Measurements from ENCODE around the gene PRKAR1B. TPM values are rescaled to one million over a fixed set of nuclear protein-coding genes. Genes with fewer than 3 reads are reported as not detected.

PRKAR1B gene
- total RNA-seq, 1 experiment from 2014 or later, result 14.1 TPM

DNA sequence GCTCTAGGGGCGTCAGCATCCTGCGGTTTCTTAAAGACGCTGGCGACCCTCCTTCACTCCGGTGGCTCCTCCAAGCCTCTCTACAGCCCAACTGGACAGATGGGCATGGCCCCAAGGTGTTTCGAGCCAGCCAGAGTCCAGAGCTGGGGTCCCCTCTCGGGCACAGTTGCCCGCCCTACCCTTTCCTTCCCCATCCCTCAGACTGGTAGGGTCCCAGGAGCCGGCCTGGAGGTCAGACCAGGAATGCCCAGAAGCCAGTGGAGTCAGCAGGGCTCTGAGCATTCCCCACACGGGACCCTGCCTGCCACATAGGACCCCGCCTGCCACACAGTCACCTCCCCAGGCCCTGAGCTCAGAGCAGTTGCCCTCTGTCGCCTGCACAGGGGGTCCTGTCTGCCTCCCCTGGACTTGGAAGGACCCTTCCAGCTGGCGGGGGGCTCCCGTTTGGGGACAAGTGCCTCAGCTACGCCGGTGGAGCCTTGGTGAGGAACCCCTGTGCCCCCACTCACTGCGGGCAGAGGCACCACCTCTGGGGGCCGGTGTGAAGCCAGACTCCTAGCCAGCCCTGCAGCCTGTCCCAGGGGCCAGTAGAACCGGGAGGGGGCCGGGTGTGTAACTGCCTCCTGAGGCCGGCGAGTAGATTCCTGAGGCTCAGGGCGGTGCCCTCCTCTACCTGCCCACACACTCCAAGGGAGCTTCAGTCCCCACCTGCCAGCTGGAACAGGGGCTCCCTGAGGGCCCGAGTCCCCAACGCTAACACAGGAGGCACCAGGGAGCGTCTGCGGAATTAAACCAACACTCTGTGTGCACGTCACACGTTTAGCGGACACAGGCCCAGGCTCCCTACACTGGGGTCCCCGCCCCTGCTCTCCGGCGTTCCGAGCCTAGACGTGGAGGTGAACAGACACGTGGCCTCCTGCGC is 188.1 kb downstream of the PRKAR1B start:
- H3K79me2 ChIP-seq (ENCODE audit: insufficient read depth, low read length), result no peaks in the 10 kb centered on the region
- peak overlapping the region; percentile 87 for H3K9ac ChIP-seq (ENCODE audit: low read length)
- ChIA-PET RAD21 (ENCODE audit: low non-redundant PET in 1 of 2, low total read pairs in 2 of 2, uncharacterized antibody in 2 of 2, unreplicated experiment in 2 of 2) (no interaction called here), CTCF (no interaction called here), POLR2A (interaction anchor here (0.7 to 1.3 kb wide), 3 partner anchors 15 to 102 kb away, joined by 3 to 6 read pairs (median 4); no protein-coding TSS in a partner anchor)
- H3K4me1 ChIP-seq (ENCODE audit: control insufficient read depth in 1 of 2, insufficient read depth in 2 of 2, low read length in 2 of 2), result peaks cover 40 to 66% of the 10 kb centered on the region in 2 experiments
- TF ChIP-seq POLR2AphosphoS5 (IDR thresholded peaks at IDR 0.05; ENCODE audit: low read depth, low read length) (peak; percentile 10), ZFX (IDR thresholded peaks at IDR 0.05) (no peak; the same call in 1 of the 2 replicates), POLR2A (IDR thresholded peaks at IDR 0.05; ENCODE audit: borderline replicate concordance, extremely low read depth, insufficient read depth, insufficient read length) (peak; percentile 41)
- BruUV-seq (replicated peaks), result TSS peak; percentile 88
- no peaks in the 10 kb centered on the region for H3K9me2 ChIP-seq (ENCODE audit: insufficient read depth)
- ATAC-seq (peak; percentile 55), DNase-seq (ENCODE audit: low read depth, low spot score) (no peak)
- H2AFZ ChIP-seq (ENCODE audit: low read depth, low read length, poor library complexity, severe bottlenecking), result no peak overlapping the region
- intact Hi-C loops (cut with micrococcal nuclease), result loop anchor here (2.0 to 5.0 kb wide), 2 partner anchors 16 to 103 kb away; no protein-coding TSS in a partner anchor
- no peaks in the 10 kb centered on the region for H3K36me3 ChIP-seq (ENCODE audit: control insufficient read depth in 1 of 2, insufficient read depth in 2 of 2, low read length in 2 of 2)
- no peaks in the 10 kb centered on the region for H3K27me3 ChIP-seq (ENCODE audit: insufficient read depth, low read length)
- no peaks in the 10 kb centered on the region for H4K20me1 ChIP-seq (ENCODE audit: insufficient read depth)
- no peaks in the 10 kb centered on the region for H3K9me3 ChIP-seq (ENCODE audit: control insufficient read depth in 1 of 2, insufficient read depth in 1 of 2, low read depth in 1 of 2, low read length in 2 of 2)
- H3K4me2 ChIP-seq (ENCODE audit: low read length), result peak overlapping the region; percentile 96
- H3K4me3 ChIP-seq (replicated peaks in 1 of 2; ENCODE audit: low read depth in 1 of 2, low read length in 2 of 2), result peak overlapping the region; percentile 51 to 61
- peak overlapping the region; percentile 100 for H3K27ac ChIP-seq (ENCODE audit: low read depth, low read length)

DNA sequence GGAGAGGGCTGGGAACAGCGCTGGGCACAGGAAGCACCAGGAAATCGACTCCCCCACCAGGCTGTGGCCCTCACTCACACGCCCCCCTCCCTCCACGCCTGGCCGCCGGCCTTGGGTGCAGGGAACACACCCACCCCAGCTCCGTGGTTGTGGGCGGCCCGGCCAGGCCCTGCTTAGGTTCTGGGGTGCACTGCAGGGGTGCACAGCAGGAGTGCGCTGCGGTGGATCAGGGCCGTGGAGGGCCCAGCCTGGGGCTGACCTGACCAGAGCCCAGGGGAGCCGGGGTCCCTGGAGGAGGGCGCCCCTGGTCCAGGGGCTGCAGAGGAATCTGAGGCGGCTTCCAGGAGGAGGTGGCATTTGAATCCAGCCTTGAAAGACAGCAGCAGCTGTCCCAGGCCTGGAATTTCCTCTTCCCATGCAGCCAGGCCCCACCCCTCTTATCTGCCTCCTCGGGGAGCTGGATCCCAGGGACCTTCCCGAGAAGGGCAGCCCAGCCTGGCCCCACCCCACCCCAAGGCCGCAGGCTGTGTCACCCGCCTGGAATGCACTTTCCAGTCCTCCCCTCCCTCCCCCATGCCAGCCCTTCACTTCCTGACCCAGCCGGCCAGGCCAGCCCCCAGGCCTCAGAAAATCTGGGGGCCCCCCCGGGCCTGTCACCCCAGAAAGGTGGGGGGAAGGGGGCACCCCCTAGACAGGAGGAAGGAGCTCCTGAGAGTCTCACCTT is 189.0 kb downstream of the PRKAR1B start:
- Histone ChIP-seq H3K36me3 (ENCODE audit: control insufficient read depth in 1 of 2, insufficient read depth in 2 of 2, low read length in 2 of 2) (no peaks in the 10 kb centered on the region), H4K20me1 (ENCODE audit: insufficient read depth) (no peaks in the 10 kb centered on the region), H3K4me2 (ENCODE audit: low read length) (peak overlapping the region; percentile 96), H3K4me1 (ENCODE audit: control insufficient read depth in 1 of 2, insufficient read depth in 2 of 2, low read length in 2 of 2) (peaks cover 37 to 56% of the 10 kb centered on the region in 2 experiments), H3K9me3 (ENCODE audit: control insufficient read depth in 1 of 2, insufficient read depth in 1 of 2, low read depth in 1 of 2, low read length in 2 of 2) (no peaks in the 10 kb centered on the region), H3K9me2 (ENCODE audit: insufficient read depth) (no peaks in the 10 kb centered on the region), H3K9ac (ENCODE audit: low read length) (peak overlapping the region; percentile 87), H3K27ac (ENCODE audit: low read depth, low read length) (peak overlapping the region; percentile 100), H3K27me3 (ENCODE audit: insufficient read depth, low read length) (no peaks in the 10 kb centered on the region), H3K79me2 (ENCODE audit: insufficient read depth, low read length) (no peaks in the 10 kb centered on the region), H2AFZ (ENCODE audit: low read depth, low read length, poor library complexity, severe bottlenecking) (no peak overlapping the region), H3K4me3 (replicated peaks in 1 of 2; ENCODE audit: low read depth in 1 of 2, low read length in 2 of 2) (peak overlapping the region; percentile 51 to 61)
- TF ChIP-seq, protein P1, sequence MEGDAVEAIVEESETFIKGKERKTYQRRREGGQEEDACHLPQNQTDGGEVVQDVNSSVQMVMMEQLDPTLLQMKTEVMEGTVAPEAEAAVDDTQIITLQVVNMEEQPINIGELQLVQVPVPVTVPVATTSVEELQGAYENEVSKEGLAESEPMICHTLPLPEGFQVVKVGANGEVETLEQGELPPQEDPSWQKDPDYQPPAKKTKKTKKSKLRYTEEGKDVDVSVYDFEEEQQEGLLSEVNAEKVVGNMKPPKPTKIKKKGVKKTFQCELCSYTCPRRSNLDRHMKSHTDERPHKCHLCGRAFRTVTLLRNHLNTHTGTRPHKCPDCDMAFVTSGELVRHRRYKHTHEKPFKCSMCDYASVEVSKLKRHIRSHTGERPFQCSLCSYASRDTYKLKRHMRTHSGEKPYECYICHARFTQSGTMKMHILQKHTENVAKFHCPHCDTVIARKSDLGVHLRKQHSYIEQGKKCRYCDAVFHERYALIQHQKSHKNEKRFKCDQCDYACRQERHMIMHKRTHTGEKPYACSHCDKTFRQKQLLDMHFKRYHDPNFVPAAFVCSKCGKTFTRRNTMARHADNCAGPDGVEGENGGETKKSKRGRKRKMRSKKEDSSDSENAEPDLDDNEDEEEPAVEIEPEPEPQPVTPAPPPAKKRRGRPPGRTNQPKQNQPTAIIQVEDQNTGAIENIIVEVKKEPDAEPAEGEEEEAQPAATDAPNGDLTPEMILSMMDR (IDR thresholded peaks at IDR 0.05 in 2 of 3, conservative IDR thresholded peaks at IDR 0.05 in 1 of 3; ENCODE audit: borderline replicate concordance in 1 of 3, insufficient read depth in 1 of 3, low read depth in 2 of 3, low read length in 2 of 3), result no peak
- TF ChIP-seq FOSL1 (IDR thresholded peaks at IDR 0.05; ENCODE audit: low read depth), result no peak
- peak; percentile 25 for TF ChIP-seq TCF7L2 (IDR thresholded peaks at IDR 0.05; ENCODE audit: borderline replicate concordance, extremely low read depth, insufficient read depth, insufficient read length)
- TF ChIP-seq POLR2AphosphoS5 (IDR thresholded peaks at IDR 0.05; ENCODE audit: low read depth, low read length), result peak; percentile 66
- TF ChIP-seq, protein P2, sequence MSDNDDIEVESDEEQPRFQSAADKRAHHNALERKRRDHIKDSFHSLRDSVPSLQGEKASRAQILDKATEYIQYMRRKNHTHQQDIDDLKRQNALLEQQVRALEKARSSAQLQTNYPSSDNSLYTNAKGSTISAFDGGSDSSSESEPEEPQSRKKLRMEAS (IDR thresholded peaks at IDR 0.05), result no peak
- TF ChIP-seq EZH2 (IDR thresholded peaks at IDR 0.05), result no peak
- no peak for TF ChIP-seq EZH2phosphoT487 (IDR thresholded peaks at IDR 0.05; ENCODE audit: borderline replicate concordance)
- DNase-seq (ENCODE audit: low read depth, low spot score), result peak; percentile 83
- RAD21 ChIA-PET (ENCODE audit: low non-redundant PET in 1 of 2, low total read pairs in 2 of 2, uncharacterized antibody in 2 of 2, unreplicated experiment in 2 of 2), result no interaction called here
- intact Hi-C loops (cut with micrococcal nuclease), result loop anchor here (2.0 to 5.0 kb wide), 2 partner anchors 15 to 104 kb away; no protein-coding TSS in a partner anchor
- POLR2A ChIA-PET, result interaction anchor here (0.9 to 1.3 kb wide), 2 partner anchors 20 to 103 kb away, joined by 3 to 4 read pairs; no protein-coding TSS in a partner anchor
- CTCF ChIA-PET, result no interaction called here
- BruUV-seq (replicated peaks), result no TSS peak
- ATAC-seq, result peak; percentile 75

All from HCT116 (cell line).